GM23338 (cell line): ENCODE results near the gene PKD2L2.

Experiments used
- CREB1 ChIP-seq: fragments of 250-450 bp; sonication (Bioruptor Pico); IDR thresholded peaks from 2 replicates; pipeline ENCODE4 v1.5.0; 2020; ENCODE audit warnings: low read depth, mild to moderate bottlenecking, moderate library complexity
- EZH2 ChIP-seq: fragments of 200-600 bp; sonication (generic); IDR thresholded peaks from one replicate; pipeline ENCODE4 v1.8.0; 2017; ENCODE audit warnings: antibody characterized with exemption, mild to moderate bottlenecking, low read depth; ENCODE audit not compliant: unreplicated experiment
- EZH2phosphoT487 ChIP-seq: fragments of 200-600 bp; sonication (generic); IDR thresholded peaks from one replicate; pipeline ENCODE4 v1.8.1; 2018; ENCODE audit warnings: antibody characterized with exemption; ENCODE audit not compliant: unreplicated experiment
- JUNB ChIP-seq: IDR thresholded peaks from one replicate; pipeline ENCODE4 v1.6.1; 2016; ENCODE audit warnings: antibody characterized with exemption; ENCODE audit not compliant: unreplicated experiment
- NANOG ChIP-seq: IDR thresholded peaks from 2 replicates; pipeline ENCODE4 v1.6.1; 2016; ENCODE audit warnings: antibody characterized with exemption, borderline replicate concordance
- POLR2AphosphoS5 ChIP-seq: IDR thresholded peaks from 2 replicates; pipeline ENCODE4 v1.6.1; 2016; ENCODE audit warnings: antibody characterized with exemption, low read depth
- STAT1 ChIP-seq: IDR thresholded peaks from one replicate; pipeline ENCODE4 v1.6.1; 2016; ENCODE audit warnings: antibody characterized with exemption; ENCODE audit not compliant: unreplicated experiment
- ZNF114 ChIP-seq: fragments of 250-450 bp; sonication (Bioruptor Pico); IDR thresholded peaks from 2 replicates; pipeline ENCODE4 v1.5.0; 2020; ENCODE audit warnings: mild to moderate bottlenecking, moderate library complexity
- ZNF331 ChIP-seq: fragments of 250-450 bp; sonication (Bioruptor Pico); IDR thresholded peaks from 2 replicates; pipeline ENCODE4 v1.5.0; 2020; ENCODE audit warnings: low read depth, mild to moderate bottlenecking, moderate library complexity
- TF ChIP-seq, protein P1 (sequence below), 2 experiments: fragments of 200-600 bp in 1 of 2; sonication (generic) in 1 of 2; conservative IDR thresholded peaks; 2 replicates each; pipeline versions ENCODE4 v1.5.1 to v1.6.1; 2016 to 2017; ENCODE audit warnings: antibody characterized with exemption in 2 of 2, low read depth in 2 of 2, mild to moderate bottlenecking in 2 of 2, moderate library complexity in 1 of 2
- TF ChIP-seq, protein P2 (sequence below): IDR thresholded peaks from one replicate; pipeline ENCODE4 v1.6.1; 2018; ENCODE audit warnings: antibody characterized with exemption; ENCODE audit not compliant: unreplicated experiment
- TF ChIP-seq, protein P3 (sequence below): IDR thresholded peaks from 2 replicates; pipeline ENCODE4 v1.6.1; 2016; ENCODE audit warnings: antibody characterized with exemption
- TF ChIP-seq, protein P4 (sequence below): fragments of 250-450 bp; sonication (Bioruptor Pico); IDR thresholded peaks from 2 replicates; pipeline ENCODE4 v1.5.0; 2020; ENCODE audit warnings: mild to moderate bottlenecking, moderate library complexity

DNA sequence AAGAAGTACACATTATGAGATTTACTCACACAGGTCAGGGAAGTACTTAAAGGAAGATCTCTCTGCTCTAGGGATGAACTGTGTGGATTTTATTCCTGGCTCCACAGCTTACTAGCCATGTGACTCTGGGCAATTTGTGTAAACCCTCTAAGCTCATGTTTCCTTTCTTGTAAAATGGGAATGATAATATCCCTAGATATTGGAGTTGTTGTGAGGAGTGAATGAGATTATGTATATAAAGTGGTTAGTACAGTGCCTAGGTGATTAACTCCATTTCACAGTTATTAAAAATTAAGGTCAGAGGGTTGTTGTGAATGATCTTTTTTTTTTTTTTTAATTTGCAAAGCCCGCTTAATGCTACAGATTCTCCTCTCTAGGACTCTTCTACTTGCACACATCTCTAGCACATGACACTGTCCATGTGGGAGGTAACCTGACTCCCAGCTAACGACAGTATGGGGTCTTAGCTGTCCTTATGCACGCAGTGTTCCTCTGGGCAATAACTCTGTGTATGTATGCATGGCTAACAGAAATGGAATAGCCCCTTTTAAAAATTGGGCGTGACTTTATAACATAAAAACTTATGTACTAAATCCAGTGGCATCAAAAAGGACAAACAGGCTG lies 45.5 kb upstream of the PKD2L2 start:
- TF ChIP-seq, protein P1, sequence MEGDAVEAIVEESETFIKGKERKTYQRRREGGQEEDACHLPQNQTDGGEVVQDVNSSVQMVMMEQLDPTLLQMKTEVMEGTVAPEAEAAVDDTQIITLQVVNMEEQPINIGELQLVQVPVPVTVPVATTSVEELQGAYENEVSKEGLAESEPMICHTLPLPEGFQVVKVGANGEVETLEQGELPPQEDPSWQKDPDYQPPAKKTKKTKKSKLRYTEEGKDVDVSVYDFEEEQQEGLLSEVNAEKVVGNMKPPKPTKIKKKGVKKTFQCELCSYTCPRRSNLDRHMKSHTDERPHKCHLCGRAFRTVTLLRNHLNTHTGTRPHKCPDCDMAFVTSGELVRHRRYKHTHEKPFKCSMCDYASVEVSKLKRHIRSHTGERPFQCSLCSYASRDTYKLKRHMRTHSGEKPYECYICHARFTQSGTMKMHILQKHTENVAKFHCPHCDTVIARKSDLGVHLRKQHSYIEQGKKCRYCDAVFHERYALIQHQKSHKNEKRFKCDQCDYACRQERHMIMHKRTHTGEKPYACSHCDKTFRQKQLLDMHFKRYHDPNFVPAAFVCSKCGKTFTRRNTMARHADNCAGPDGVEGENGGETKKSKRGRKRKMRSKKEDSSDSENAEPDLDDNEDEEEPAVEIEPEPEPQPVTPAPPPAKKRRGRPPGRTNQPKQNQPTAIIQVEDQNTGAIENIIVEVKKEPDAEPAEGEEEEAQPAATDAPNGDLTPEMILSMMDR (conservative IDR thresholded peaks at IDR 0.05; ENCODE audit: low read depth in 2 of 2) = no peak
- TF ChIP-seq POLR2AphosphoS5 (no peak), JUNB (no peak), EZH2phosphoT487 (no peak), EZH2 (no peak), CREB1 (CRISPR knock-in tag) (no peak), STAT1 (no peak), ZNF331 (CRISPR knock-in tag) (no peak), NANOG (no peak), ZNF114 (no peak)
- TF ChIP-seq, protein P2, sequence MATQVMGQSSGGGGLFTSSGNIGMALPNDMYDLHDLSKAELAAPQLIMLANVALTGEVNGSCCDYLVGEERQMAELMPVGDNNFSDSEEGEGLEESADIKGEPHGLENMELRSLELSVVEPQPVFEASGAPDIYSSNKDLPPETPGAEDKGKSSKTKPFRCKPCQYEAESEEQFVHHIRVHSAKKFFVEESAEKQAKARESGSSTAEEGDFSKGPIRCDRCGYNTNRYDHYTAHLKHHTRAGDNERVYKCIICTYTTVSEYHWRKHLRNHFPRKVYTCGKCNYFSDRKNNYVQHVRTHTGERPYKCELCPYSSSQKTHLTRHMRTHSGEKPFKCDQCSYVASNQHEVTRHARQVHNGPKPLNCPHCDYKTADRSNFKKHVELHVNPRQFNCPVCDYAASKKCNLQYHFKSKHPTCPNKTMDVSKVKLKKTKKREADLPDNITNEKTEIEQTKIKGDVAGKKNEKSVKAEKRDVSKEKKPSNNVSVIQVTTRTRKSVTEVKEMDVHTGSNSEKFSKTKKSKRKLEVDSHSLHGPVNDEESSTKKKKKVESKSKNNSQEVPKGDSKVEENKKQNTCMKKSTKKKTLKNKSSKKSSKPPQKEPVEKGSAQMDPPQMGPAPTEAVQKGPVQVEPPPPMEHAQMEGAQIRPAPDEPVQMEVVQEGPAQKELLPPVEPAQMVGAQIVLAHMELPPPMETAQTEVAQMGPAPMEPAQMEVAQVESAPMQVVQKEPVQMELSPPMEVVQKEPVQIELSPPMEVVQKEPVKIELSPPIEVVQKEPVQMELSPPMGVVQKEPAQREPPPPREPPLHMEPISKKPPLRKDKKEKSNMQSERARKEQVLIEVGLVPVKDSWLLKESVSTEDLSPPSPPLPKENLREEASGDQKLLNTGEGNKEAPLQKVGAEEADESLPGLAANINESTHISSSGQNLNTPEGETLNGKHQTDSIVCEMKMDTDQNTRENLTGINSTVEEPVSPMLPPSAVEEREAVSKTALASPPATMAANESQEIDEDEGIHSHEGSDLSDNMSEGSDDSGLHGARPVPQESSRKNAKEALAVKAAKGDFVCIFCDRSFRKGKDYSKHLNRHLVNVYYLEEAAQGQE = no peak
- TF ChIP-seq, protein P3, sequence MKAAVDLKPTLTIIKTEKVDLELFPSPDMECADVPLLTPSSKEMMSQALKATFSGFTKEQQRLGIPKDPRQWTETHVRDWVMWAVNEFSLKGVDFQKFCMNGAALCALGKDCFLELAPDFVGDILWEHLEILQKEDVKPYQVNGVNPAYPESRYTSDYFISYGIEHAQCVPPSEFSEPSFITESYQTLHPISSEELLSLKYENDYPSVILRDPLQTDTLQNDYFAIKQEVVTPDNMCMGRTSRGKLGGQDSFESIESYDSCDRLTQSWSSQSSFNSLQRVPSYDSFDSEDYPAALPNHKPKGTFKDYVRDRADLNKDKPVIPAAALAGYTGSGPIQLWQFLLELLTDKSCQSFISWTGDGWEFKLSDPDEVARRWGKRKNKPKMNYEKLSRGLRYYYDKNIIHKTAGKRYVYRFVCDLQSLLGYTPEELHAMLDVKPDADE = no peak
- TF ChIP-seq, protein P4, sequence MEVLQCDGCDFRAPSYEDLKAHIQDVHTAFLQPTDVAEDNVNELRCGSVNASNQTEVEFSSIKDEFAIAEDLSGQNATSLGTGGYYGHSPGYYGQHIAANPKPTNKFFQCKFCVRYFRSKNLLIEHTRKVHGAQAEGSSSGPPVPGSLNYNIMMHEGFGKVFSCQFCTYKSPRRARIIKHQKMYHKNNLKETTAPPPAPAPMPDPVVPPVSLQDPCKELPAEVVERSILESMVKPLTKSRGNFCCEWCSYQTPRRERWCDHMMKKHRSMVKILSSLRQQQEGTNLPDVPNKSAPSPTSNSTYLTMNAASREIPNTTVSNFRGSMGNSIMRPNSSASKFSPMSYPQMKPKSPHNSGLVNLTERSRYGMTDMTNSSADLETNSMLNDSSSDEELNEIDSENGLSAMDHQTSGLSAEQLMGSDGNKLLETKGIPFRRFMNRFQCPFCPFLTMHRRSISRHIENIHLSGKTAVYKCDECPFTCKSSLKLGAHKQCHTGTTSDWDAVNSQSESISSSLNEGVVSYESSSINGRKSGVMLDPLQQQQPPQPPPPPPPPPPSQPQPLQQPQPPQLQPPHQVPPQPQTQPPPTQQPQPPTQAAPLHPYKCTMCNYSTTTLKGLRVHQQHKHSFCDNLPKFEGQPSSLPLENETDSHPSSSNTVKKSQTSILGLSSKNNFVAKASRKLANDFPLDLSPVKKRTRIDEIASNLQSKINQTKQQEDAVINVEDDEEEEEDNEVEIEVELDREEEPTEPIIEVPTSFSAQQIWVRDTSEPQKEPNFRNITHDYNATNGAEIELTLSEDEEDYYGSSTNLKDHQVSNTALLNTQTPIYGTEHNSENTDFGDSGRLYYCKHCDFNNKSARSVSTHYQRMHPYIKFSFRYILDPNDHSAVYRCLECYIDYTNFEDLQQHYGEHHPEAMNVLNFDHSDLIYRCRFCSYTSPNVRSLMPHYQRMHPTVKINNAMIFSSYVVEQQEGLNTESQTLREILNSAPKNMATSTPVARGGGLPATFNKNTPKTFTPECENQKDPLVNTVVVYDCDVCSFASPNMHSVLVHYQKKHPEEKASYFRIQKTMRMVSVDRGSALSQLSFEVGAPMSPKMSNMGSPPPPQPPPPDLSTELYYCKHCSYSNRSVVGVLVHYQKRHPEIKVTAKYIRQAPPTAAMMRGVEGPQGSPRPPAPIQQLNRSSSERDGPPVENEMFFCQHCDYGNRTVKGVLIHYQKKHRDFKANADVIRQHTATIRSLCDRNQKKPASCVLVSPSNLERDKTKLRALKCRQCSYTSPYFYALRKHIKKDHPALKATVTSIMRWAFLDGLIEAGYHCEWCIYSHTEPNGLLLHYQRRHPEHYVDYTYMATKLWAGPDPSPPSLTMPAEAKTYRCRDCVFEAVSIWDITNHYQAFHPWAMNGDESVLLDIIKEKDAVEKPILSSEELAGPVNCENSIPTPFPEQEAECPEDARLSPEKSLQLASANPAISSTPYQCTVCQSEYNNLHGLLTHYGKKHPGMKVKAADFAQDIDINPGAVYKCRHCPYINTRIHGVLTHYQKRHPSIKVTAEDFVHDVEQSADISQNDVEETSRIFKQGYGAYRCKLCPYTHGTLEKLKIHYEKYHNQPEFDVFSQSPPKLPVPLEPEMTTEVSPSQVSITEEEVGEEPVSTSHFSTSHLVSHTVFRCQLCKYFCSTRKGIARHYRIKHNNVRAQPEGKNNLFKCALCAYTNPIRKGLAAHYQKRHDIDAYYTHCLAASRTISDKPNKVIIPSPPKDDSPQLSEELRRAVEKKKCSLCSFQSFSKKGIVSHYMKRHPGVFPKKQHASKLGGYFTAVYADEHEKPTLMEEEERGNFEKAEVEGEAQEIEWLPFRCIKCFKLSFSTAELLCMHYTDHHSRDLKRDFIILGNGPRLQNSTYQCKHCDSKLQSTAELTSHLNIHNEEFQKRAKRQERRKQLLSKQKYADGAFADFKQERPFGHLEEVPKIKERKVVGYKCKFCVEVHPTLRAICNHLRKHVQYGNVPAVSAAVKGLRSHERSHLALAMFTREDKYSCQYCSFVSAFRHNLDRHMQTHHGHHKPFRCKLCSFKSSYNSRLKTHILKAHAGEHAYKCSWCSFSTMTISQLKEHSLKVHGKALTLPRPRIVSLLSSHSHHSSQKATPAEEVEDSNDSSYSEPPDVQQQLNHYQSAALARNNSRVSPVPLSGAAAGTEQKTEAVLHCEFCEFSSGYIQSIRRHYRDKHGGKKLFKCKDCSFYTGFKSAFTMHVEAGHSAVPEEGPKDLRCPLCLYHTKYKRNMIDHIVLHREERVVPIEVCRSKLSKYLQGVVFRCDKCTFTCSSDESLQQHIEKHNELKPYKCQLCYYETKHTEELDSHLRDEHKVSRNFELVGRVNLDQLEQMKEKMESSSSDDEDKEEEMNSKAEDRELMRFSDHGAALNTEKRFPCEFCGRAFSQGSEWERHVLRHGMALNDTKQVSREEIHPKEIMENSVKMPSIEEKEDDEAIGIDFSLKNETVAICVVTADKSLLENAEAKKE (CRISPR knock-in tag) = no peak
